ENCODE results near the gene TLE5.

TLE5 gene

GRCh38 chr19:3047496-3048189, 14.7 kb downstream of the TLE5 start:
- no peak overlapping the region for H3K27ac ChIP-seq (ENCODE audit: low read length)
- H3K9me3 ChIP-seq (ENCODE audit: insufficient read depth, low read depth, low read length), result no peaks in the 10 kb centered on the region
- no peaks in the 10 kb centered on the region for H3K36me3 ChIP-seq (ENCODE audit: insufficient read depth, low read depth, low read length)
- peaks cover 5% of the 10 kb centered on the region; the same call in 1 of the 2 replicates for H3K4me1 ChIP-seq (ENCODE audit: insufficient read depth, low read length)
- H3K27me3 ChIP-seq (ENCODE audit: insufficient read depth, low read length), result peaks cover 50% of the 10 kb centered on the region
- H3K9ac ChIP-seq (ENCODE audit: low read depth, low read length), result no peak overlapping the region
- peak overlapping the region; percentile 64 for H3K4me3 ChIP-seq (ENCODE audit: low read length)

- H3K27me3 ChIP-seq (ENCODE audit: insufficient read depth, low read length), result peaks cover 53% of the 10 kb centered on the region
- H3K9me3 ChIP-seq (ENCODE audit: insufficient read depth, low read depth, low read length), result no peaks in the 10 kb centered on the region
- no peak overlapping the region for H3K27ac ChIP-seq (ENCODE audit: low read length)
- H3K36me3 ChIP-seq (ENCODE audit: insufficient read depth, low read depth, low read length), result no peaks in the 10 kb centered on the region
- H3K9ac ChIP-seq (ENCODE audit: low read depth, low read length), result no peak overlapping the region
- peaks cover 5% of the 10 kb centered on the region; the same call in 1 of the 2 replicates for H3K4me1 ChIP-seq (ENCODE audit: insufficient read depth, low read length)
- H3K4me3 ChIP-seq (ENCODE audit: low read length), result peak overlapping the region; percentile 64; the same call in 1 of the 2 replicates
These were observed 15.4 kb downstream of the TLE5 start for GRCh38 chr19:3046698-3047495.

- Histone ChIP-seq H3K27ac (ENCODE audit: low read length) (no peak overlapping the region), H3K4me3 (ENCODE audit: low read length) (peak overlapping the region; percentile 34; the same call in 1 of the 2 replicates), H3K36me3 (ENCODE audit: insufficient read depth, low read depth, low read length) (no peaks in the 10 kb centered on the region), H3K27me3 (ENCODE audit: insufficient read depth, low read length) (peaks cover 61% of the 10 kb centered on the region), H3K4me1 (ENCODE audit: insufficient read depth, low read length) (peaks cover 5% of the 10 kb centered on the region; the same call in 1 of the 2 replicates), H3K9ac (ENCODE audit: low read depth, low read length) (no peak overlapping the region), H3K9me3 (ENCODE audit: insufficient read depth, low read depth, low read length) (no peaks in the 10 kb centered on the region)
These were observed 16.2 kb downstream of the TLE5 start for GRCh38 chr19:3045885-3046697.

- H3K4me1 ChIP-seq (ENCODE audit: insufficient read depth, low read length), result peaks cover 5% of the 10 kb centered on the region; the same call in 1 of the 2 replicates
- H3K9me3 ChIP-seq (ENCODE audit: insufficient read depth, low read depth, low read length), result no peaks in the 10 kb centered on the region
- peaks cover 67% of the 10 kb centered on the region for H3K27me3 ChIP-seq (ENCODE audit: insufficient read depth, low read length)
- H3K27ac ChIP-seq (ENCODE audit: low read length), result no peak overlapping the region
- no peak overlapping the region for H3K9ac ChIP-seq (ENCODE audit: low read depth, low read length)
- no peaks in the 10 kb centered on the region for H3K36me3 ChIP-seq (ENCODE audit: insufficient read depth, low read depth, low read length)
- H3K4me3 ChIP-seq (ENCODE audit: low read length), result no peak overlapping the region
These were observed 17.1 kb downstream of the TLE5 start for GRCh38 chr19:3045191-3045590.

GRCh38 chr19:3042621-3043267, 19.6 kb downstream of the TLE5 start:
- H3K27ac ChIP-seq (ENCODE audit: low read length), result no peak overlapping the region
- peaks cover 71% of the 10 kb centered on the region for H3K27me3 ChIP-seq (ENCODE audit: insufficient read depth, low read length)
- H3K4me3 ChIP-seq (ENCODE audit: low read length), result peak overlapping the region; percentile 54
- no peak overlapping the region for H3K9ac ChIP-seq (ENCODE audit: low read depth, low read length)
- H3K4me1 ChIP-seq (ENCODE audit: insufficient read depth, low read length), result peaks cover 5% of the 10 kb centered on the region; the same call in 1 of the 2 replicates
- no peaks in the 10 kb centered on the region for H3K9me3 ChIP-seq (ENCODE audit: insufficient read depth, low read depth, low read length)
- no peaks in the 10 kb centered on the region for H3K36me3 ChIP-seq (ENCODE audit: insufficient read depth, low read depth, low read length)

GRCh38 chr19:3041761-3042620, 20.3 kb downstream of the TLE5 start:
- Histone ChIP-seq H3K36me3 (ENCODE audit: insufficient read depth, low read depth, low read length) (no peaks in the 10 kb centered on the region), H3K4me3 (ENCODE audit: low read length) (peak overlapping the region; percentile 54), H3K27ac (ENCODE audit: low read length) (no peak overlapping the region), H3K4me1 (ENCODE audit: insufficient read depth, low read length) (peaks cover 5% of the 10 kb centered on the region; the same call in 1 of the 2 replicates), H3K9ac (ENCODE audit: low read depth, low read length) (no peak overlapping the region), H3K27me3 (ENCODE audit: insufficient read depth, low read length) (peaks cover 76% of the 10 kb centered on the region), H3K9me3 (ENCODE audit: insufficient read depth, low read depth, low read length) (no peaks in the 10 kb centered on the region)

- H3K4me1 ChIP-seq (ENCODE audit: insufficient read depth, low read length), result peaks cover 5% of the 10 kb centered on the region; the same call in 1 of the 2 replicates
- H3K9me3 ChIP-seq (ENCODE audit: insufficient read depth, low read depth, low read length), result no peaks in the 10 kb centered on the region
- H3K9ac ChIP-seq (ENCODE audit: low read depth, low read length), result no peak overlapping the region
- H3K27ac ChIP-seq (ENCODE audit: low read length), result no peak overlapping the region
- H3K27me3 ChIP-seq (ENCODE audit: insufficient read depth, low read length), result peaks cover 77% of the 10 kb centered on the region
- no peaks in the 10 kb centered on the region for H3K36me3 ChIP-seq (ENCODE audit: insufficient read depth, low read depth, low read length)
- H3K4me3 ChIP-seq (ENCODE audit: low read length), result peak overlapping the region; percentile 49; the same call in 1 of the 2 replicates
These were observed 21.0 kb downstream of the TLE5 start for GRCh38 chr19:3041327-3041726.

GRCh38 chr19:3039641-3040077, 22.6 kb downstream of the TLE5 start:
- H3K9me3 ChIP-seq (ENCODE audit: insufficient read depth, low read depth, low read length), result no peaks in the 10 kb centered on the region
- no peak overlapping the region for H3K27ac ChIP-seq (ENCODE audit: low read length)
- H3K36me3 ChIP-seq (ENCODE audit: insufficient read depth, low read depth, low read length), result no peaks in the 10 kb centered on the region
- no peak overlapping the region for H3K4me3 ChIP-seq (ENCODE audit: low read length)
- H3K4me1 ChIP-seq (ENCODE audit: insufficient read depth, low read length), result peaks cover under 1% of the 10 kb centered on the region
- H3K27me3 ChIP-seq (ENCODE audit: insufficient read depth, low read length), result peaks cover 67% of the 10 kb centered on the region
- H3K9ac ChIP-seq (ENCODE audit: low read depth, low read length), result no peak overlapping the region

- Histone ChIP-seq H3K4me1 (ENCODE audit: insufficient read depth, low read length) (peaks cover 5% of the 10 kb centered on the region), H3K27ac (ENCODE audit: low read length) (no peak overlapping the region), H3K9ac (ENCODE audit: low read depth, low read length) (no peak overlapping the region), H3K27me3 (ENCODE audit: insufficient read depth, low read length) (peaks cover 67% of the 10 kb centered on the region), H3K9me3 (ENCODE audit: insufficient read depth, low read depth, low read length) (no peaks in the 10 kb centered on the region), H3K4me3 (ENCODE audit: low read length) (no peak overlapping the region), H3K36me3 (ENCODE audit: insufficient read depth, low read depth, low read length) (no peaks in the 10 kb centered on the region)
These were observed 23.2 kb downstream of the TLE5 start for GRCh38 chr19:3039125-3039524.

- Histone ChIP-seq H3K27me3 (ENCODE audit: insufficient read depth, low read length) (peaks cover 72% of the 10 kb centered on the region), H3K9me3 (ENCODE audit: insufficient read depth, low read depth, low read length) (no peaks in the 10 kb centered on the region), H3K27ac (ENCODE audit: low read length) (no peak overlapping the region), H3K4me3 (ENCODE audit: low read length) (no peak overlapping the region), H3K9ac (ENCODE audit: low read depth, low read length) (no peak overlapping the region), H3K36me3 (ENCODE audit: insufficient read depth, low read depth, low read length) (no peaks in the 10 kb centered on the region), H3K4me1 (ENCODE audit: insufficient read depth, low read length) (peaks cover 5% of the 10 kb centered on the region)
These were observed 24.1 kb downstream of the TLE5 start for GRCh38 chr19:3038214-3038613.
